ENCODE data around the gene CYB561.

CYB561 gene

GRCh38 chr17:63491977-63492618 lies 46.0 kb upstream of the CYB561 start:
- Histone ChIP-seq H3K27ac (peak overlapping the region; percentile 67), H3K9me3 (ENCODE audit: severe bottlenecking) (no peaks in the 10 kb centered on the region), H3K36me3 (peaks cover 2% of the 10 kb centered on the region), H3K4me3 (ENCODE audit: low read depth, low read length) (no peak overlapping the region), H3K27me3 (ENCODE audit: insufficient read depth, low read depth, severe bottlenecking) (no peaks in the 10 kb centered on the region)
- DNase-seq, result no peak
- TF ChIP-seq, protein P1, sequence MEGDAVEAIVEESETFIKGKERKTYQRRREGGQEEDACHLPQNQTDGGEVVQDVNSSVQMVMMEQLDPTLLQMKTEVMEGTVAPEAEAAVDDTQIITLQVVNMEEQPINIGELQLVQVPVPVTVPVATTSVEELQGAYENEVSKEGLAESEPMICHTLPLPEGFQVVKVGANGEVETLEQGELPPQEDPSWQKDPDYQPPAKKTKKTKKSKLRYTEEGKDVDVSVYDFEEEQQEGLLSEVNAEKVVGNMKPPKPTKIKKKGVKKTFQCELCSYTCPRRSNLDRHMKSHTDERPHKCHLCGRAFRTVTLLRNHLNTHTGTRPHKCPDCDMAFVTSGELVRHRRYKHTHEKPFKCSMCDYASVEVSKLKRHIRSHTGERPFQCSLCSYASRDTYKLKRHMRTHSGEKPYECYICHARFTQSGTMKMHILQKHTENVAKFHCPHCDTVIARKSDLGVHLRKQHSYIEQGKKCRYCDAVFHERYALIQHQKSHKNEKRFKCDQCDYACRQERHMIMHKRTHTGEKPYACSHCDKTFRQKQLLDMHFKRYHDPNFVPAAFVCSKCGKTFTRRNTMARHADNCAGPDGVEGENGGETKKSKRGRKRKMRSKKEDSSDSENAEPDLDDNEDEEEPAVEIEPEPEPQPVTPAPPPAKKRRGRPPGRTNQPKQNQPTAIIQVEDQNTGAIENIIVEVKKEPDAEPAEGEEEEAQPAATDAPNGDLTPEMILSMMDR (IDR thresholded peaks at IDR 0.05; ENCODE audit: low read depth, low read length), result no peak

- TF ChIP-seq, protein P1 (IDR thresholded peaks at IDR 0.05; ENCODE audit: low read depth, low read length), result no peak
- peaks cover 2% of the 10 kb centered on the region for H3K36me3 ChIP-seq
- no peak overlapping the region for H3K4me3 ChIP-seq (ENCODE audit: low read depth, low read length)
- H3K9me3 ChIP-seq (ENCODE audit: severe bottlenecking), result no peaks in the 10 kb centered on the region
- no peaks in the 10 kb centered on the region for H3K27me3 ChIP-seq (ENCODE audit: insufficient read depth, low read depth, severe bottlenecking)
- peak overlapping the region; percentile 67 for H3K27ac ChIP-seq
- no peak for DNase-seq
These were observed 45.3 kb upstream of the CYB561 start for GRCh38 chr17:63491413-63491812.

DNA sequence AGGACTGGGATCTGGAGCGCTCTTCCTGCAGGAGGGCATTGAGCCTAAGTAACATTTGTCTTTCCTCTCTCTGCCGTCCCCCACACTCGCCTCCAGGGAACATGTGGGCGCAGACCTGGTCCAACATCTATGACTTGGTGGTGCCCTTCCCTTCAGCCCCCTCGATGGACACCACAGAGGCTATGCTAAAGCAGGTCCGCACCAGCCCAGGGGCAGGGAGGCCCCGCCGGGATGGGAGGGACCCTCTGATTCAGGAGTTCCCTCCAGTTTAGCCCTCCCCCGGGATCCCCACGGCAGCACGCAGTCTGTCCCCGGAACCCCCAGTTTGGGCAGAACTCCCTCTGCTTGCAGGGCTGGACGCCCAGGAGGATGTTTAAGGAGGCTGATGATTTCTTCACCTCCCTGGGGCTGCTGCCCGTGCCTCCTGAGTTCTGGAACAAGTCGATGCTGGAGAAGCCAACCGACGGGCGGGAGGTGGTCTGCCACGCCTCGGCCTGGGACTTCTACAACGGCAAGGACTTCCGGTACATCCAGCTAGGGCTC lies 44.8 kb upstream of the CYB561 start:
- H3K9me3 ChIP-seq (ENCODE audit: severe bottlenecking), result no peaks in the 10 kb centered on the region
- peaks cover 2% of the 10 kb centered on the region for H3K36me3 ChIP-seq
- no peak for DNase-seq
- H3K27me3 ChIP-seq (ENCODE audit: insufficient read depth, low read depth, severe bottlenecking), result no peaks in the 10 kb centered on the region
- H3K4me3 ChIP-seq (ENCODE audit: low read depth, low read length), result no peak overlapping the region
- TF ChIP-seq, protein P1 (IDR thresholded peaks at IDR 0.05; ENCODE audit: low read depth, low read length), result no peak
- H3K27ac ChIP-seq, result no peak overlapping the region

- Histone ChIP-seq H3K27ac (no peak overlapping the region), H3K36me3 (peaks cover 2% of the 10 kb centered on the region), H3K9me3 (ENCODE audit: severe bottlenecking) (no peaks in the 10 kb centered on the region), H3K4me3 (ENCODE audit: low read depth, low read length) (no peak overlapping the region), H3K27me3 (ENCODE audit: insufficient read depth, low read depth, severe bottlenecking) (no peaks in the 10 kb centered on the region)
- TF ChIP-seq, protein P1 (IDR thresholded peaks at IDR 0.05; ENCODE audit: low read depth, low read length), result peak; percentile 16; the same call in 1 of the 2 replicates
- DNase-seq, result no peak
These were observed 44.2 kb upstream of the CYB561 start for GRCh38 chr17:63490329-63490728.

GRCh38 chr17:63489291-63489690 lies 43.2 kb upstream of the CYB561 start:
- H3K36me3 ChIP-seq, result peaks cover 2% of the 10 kb centered on the region
- no peak for DNase-seq
- no peak overlapping the region for H3K4me3 ChIP-seq (ENCODE audit: low read depth, low read length)
- TF ChIP-seq, protein P1 (IDR thresholded peaks at IDR 0.05; ENCODE audit: low read depth, low read length), result no peak
- no peaks in the 10 kb centered on the region for H3K27me3 ChIP-seq (ENCODE audit: insufficient read depth, low read depth, severe bottlenecking)
- peak overlapping the region; percentile 42 for H3K27ac ChIP-seq
- H3K9me3 ChIP-seq (ENCODE audit: severe bottlenecking), result no peaks in the 10 kb centered on the region

All from WERI-Rb-1 (cell line).